H1 (cell line): ENCODE measurements around the gene ANO6. TPM values are rescaled to one million over a fixed set of nuclear protein-coding genes. Genes with fewer than 3 reads are reported as not detected.

Experiments
- CTCF ChIA-PET: fragments of 300-600 bp; sonication (Branson Sonifier 250); formaldehyde crosslinking; loops from one replicate; lab custom pipeline; 2021; ENCODE audit not compliant: partially characterized antibody; lab: Charles Lee
- POLR2A ChIA-PET: fragments of 300-600 bp; sonication (Branson Sonifier 250); formaldehyde crosslinking; loops from one replicate; lab custom pipeline; 2021; ENCODE audit warnings: inconsistent platforms; ENCODE audit not compliant: partially characterized antibody; lab: Charles Lee
- DNase-seq, 2 experiments: peaks; one replicate each; pipeline versions ENCODE4 v3.0.0 to v3.0.0-alpha.2; 2010 to 2022; ENCODE audit warnings: low spot score in 2 of 2, low read depth in 1 of 2, mixed read lengths in 1 of 2
- FAIRE-seq: peaks from 2 replicates; lab custom pipeline; 2011; peaks lifted over from hg19 to GRCh38; lab: Jason Lieb, UNC
- H2AFZ ChIP-seq: 2 replicates; pipeline ENCODE4 v1.8.1; 2012; ENCODE audit warnings: low read length, inconsistent platforms
- H2AK5ac ChIP-seq: 2 replicates; pipeline ENCODE4 v1.6.1; 2013; ENCODE audit warnings: low read depth, low read length
- H2BK120ac ChIP-seq: replicated peaks from 2 replicates; pipeline ENCODE3; 2013; ENCODE audit warnings: low read depth, low read length, inconsistent platforms
- H2BK12ac ChIP-seq: 2 replicates; pipeline ENCODE4 v1.6.1; 2013; ENCODE audit warnings: low read depth, low read length
- H2BK15ac ChIP-seq: 2 replicates; pipeline ENCODE4 v1.6.1; 2013; ENCODE audit warnings: low read length
- H2BK20ac ChIP-seq: 2 replicates; pipeline ENCODE4 v1.6.1; 2013; ENCODE audit warnings: low read length
- H2BK5ac ChIP-seq: 2 replicates; pipeline ENCODE4 v1.6.1; 2013; ENCODE audit warnings: low read depth, low read length
- H3K14ac ChIP-seq: 2 replicates; pipeline ENCODE4 v1.6.1; 2013; ENCODE audit warnings: inconsistent platforms; ENCODE audit not compliant: insufficient read length
- H3K18ac ChIP-seq: 2 replicates; pipeline ENCODE4 v1.6.1; 2013; ENCODE audit warnings: low read length; ENCODE audit errors: extremely low read depth
- H3K23ac ChIP-seq: 2 replicates; pipeline ENCODE4 v1.6.1; 2013; ENCODE audit warnings: inconsistent platforms; ENCODE audit not compliant: insufficient read length
- H3K23me2 ChIP-seq: 2 replicates; pipeline ENCODE4 v1.6.1; 2013; ENCODE audit warnings: low read depth, low read length
- H3K27ac ChIP-seq: 2 replicates; pipeline ENCODE4 v1.6.1; 2011; ENCODE audit warnings: low read depth, low read length, inconsistent platforms
- H3K27me3 ChIP-seq, 4 experiments: replicated peaks in 1 of 4; 1 replicate in 1 of 4; 2 replicates in 3 of 4; pipeline versions ENCODE4 v1.6.1 to v1.8.1; 2011 to 2013; ENCODE audit warnings: low read length in 3 of 4, mild to moderate bottlenecking in 3 of 4, inconsistent platforms in 2 of 4, mixed read lengths in 2 of 4, moderate library complexity in 1 of 4; ENCODE audit not compliant: control insufficient read depth in 3 of 4, insufficient read depth in 3 of 4; ENCODE audit errors: extremely low read depth in 1 of 4
- H3K36me3 ChIP-seq, 4 experiments: 2 replicates each; pipeline versions ENCODE4 v1.6.1 to v1.8.1; 2011 to 2013; ENCODE audit warnings: mild to moderate bottlenecking in 4 of 4, low read length in 3 of 4, moderate library complexity in 2 of 4, control low read depth in 1 of 4, inconsistent platforms in 1 of 4; ENCODE audit not compliant: insufficient read depth in 4 of 4, control insufficient read depth in 2 of 4
- H3K4ac ChIP-seq: replicated peaks from 2 replicates; pipeline ENCODE3; 2013; ENCODE audit warnings: low read length, low read depth, mixed read lengths, inconsistent platforms; ENCODE audit not compliant: insufficient read length
- H3K4me1 ChIP-seq, 4 experiments: replicated peaks in 1 of 4; 1 replicate in 1 of 4; 2 replicates in 3 of 4; pipeline versions ENCODE4 v1.6.1 to v1.8.1; 2011 to 2013; ENCODE audit warnings: low read length in 3 of 4, inconsistent platforms in 2 of 4, mixed read lengths in 1 of 4; ENCODE audit not compliant: insufficient read depth in 4 of 4, control insufficient read depth in 3 of 4
- H3K4me2 ChIP-seq, 2 experiments: 2 replicates each; pipeline versions ENCODE4 v1.6.1 to v1.8.1; 2011 to 2013; ENCODE audit warnings: low read depth in 2 of 2, low read length in 2 of 2, control low read depth in 1 of 2, inconsistent platforms in 1 of 2, mild to moderate bottlenecking in 1 of 2; ENCODE audit not compliant: insufficient read depth in 1 of 2
- H3K4me3 ChIP-seq, 4 experiments: fragments of 200-600, 300-600 bp in 1 of 4; sonication (generic), shearing (Covaris generic), sonication (Bioruptor Twin) in 1 of 4; 2 replicates each; pipeline versions ENCODE4 v1.5.1 to v1.8.1; 2011 to 2016; ENCODE audit warnings: low read length in 4 of 4, low read depth in 3 of 4, control low read depth in 2 of 4, inconsistent platforms in 2 of 4, mild to moderate bottlenecking in 2 of 4, mixed read lengths in 1 of 4, moderate library complexity in 1 of 4; ENCODE audit not compliant: insufficient read depth in 2 of 4; ENCODE audit errors: extremely low read depth in 1 of 4
- H3K56ac ChIP-seq: replicated peaks from 2 replicates; pipeline ENCODE3; 2013; ENCODE audit warnings: low read depth, mild to moderate bottlenecking, mixed read lengths, low read length, inconsistent platforms; ENCODE audit not compliant: insufficient read length
- H3K79me1 ChIP-seq: 2 replicates; pipeline ENCODE4 v1.6.1; 2013; ENCODE audit warnings: low read depth, low read length, control low read depth
- H3K79me2 ChIP-seq, 2 experiments: 2 replicates each; pipeline versions ENCODE4 v1.6.1 to v1.8.1; 2012 to 2013; ENCODE audit warnings: low read length in 2 of 2, mild to moderate bottlenecking in 2 of 2, inconsistent platforms in 1 of 2; ENCODE audit not compliant: insufficient read depth in 2 of 2, control insufficient read depth in 1 of 2
- H3K9ac ChIP-seq, 4 experiments: replicated peaks in 1 of 4; 1 replicate in 1 of 4; 2 replicates in 3 of 4; pipeline versions ENCODE4 v1.6.1 to v1.8.1; 2011 to 2013; ENCODE audit warnings: low read depth in 3 of 4, low read length in 3 of 4, control low read depth in 2 of 4, mild to moderate bottlenecking in 2 of 4, moderate library complexity in 2 of 4, inconsistent platforms in 1 of 4; ENCODE audit errors: extremely low read depth in 1 of 4
- H3K9me3 ChIP-seq, 2 experiments: 2 replicates each; pipeline versions ENCODE4 v1.6.1 to v1.8.1; 2012 to 2013; ENCODE audit warnings: mild to moderate bottlenecking in 2 of 2, moderate library complexity in 2 of 2, control low read depth in 1 of 2, inconsistent platforms in 1 of 2, low read depth in 1 of 2, low read length in 1 of 2, mixed read lengths in 1 of 2; ENCODE audit not compliant: insufficient read depth in 2 of 2
- H4K20me1 ChIP-seq, 2 experiments: replicated peaks in 1 of 2; 2 replicates each; pipeline versions ENCODE3 to v1.8.1; 2011 to 2013; ENCODE audit warnings: inconsistent platforms in 2 of 2, low read length in 2 of 2, mild to moderate bottlenecking in 1 of 2; ENCODE audit not compliant: insufficient read depth in 2 of 2, control insufficient read depth in 1 of 2
- H4K5ac ChIP-seq: 2 replicates; pipeline ENCODE4 v1.6.1; 2013; ENCODE audit warnings: low read length, low read depth, mixed read lengths, inconsistent platforms; ENCODE audit not compliant: insufficient read length
- H4K8ac ChIP-seq: 2 replicates; pipeline ENCODE4 v1.8.0; 2013; ENCODE audit warnings: mild to moderate bottlenecking, moderate library complexity, low read length, inconsistent platforms; ENCODE audit not compliant: insufficient read depth; ENCODE audit errors: extremely low read depth
- H4K91ac ChIP-seq: replicated peaks from 2 replicates; pipeline ENCODE3; 2013; ENCODE audit warnings: low read length, mixed read lengths, inconsistent platforms; ENCODE audit not compliant: insufficient read length
- CTCF ChIP-seq, 3 experiments: IDR thresholded peaks; 1 replicate in 2 of 3; 2 replicates in 1 of 3; pipeline versions ENCODE4 v1.5.1 to v1.6.1; 2011; ENCODE audit warnings: low read length in 3 of 3, mild to moderate bottlenecking in 3 of 3, inconsistent platforms in 2 of 3, low read depth in 1 of 3, moderate library complexity in 1 of 3; ENCODE audit not compliant: insufficient read depth in 1 of 3; ENCODE audit errors: control extremely low read depth in 1 of 3
- POLR2AphosphoS5 ChIP-seq: IDR thresholded peaks from 2 replicates; pipeline ENCODE4 v1.6.1; 2011; ENCODE audit warnings: low read depth, low read length
- SIX5 ChIP-seq: IDR thresholded peaks from 2 replicates; pipeline ENCODE4 v1.6.1; 2011; ENCODE audit warnings: mild to moderate bottlenecking, low read depth, low read length
- whole genome bisulfite sequencing, 2 experiments: shearing (Covaris generic) in 1 of 2; methylation state at CpG; one replicate each; pipeline versions ENCODE4 v1.1.6 to v1.1.7; 2013 to 2015; ENCODE audit warnings: low lambda C conversion rate in 2 of 2, mixed read lengths in 2 of 2, inconsistent platforms in 1 of 2, low coverage in 1 of 2, missing lambda C conversion rate in 1 of 2; ENCODE audit not compliant: insufficient replicate concordance in 2 of 2, insufficient coverage in 1 of 2, insufficient read length in 1 of 2; ENCODE audit errors: extremely low coverage in 1 of 2, missing lambda C conversion rate in 1 of 2; 5-methylcytosine and 5-hydroxymethylcytosine counted together
- polyA plus RNA-seq, 7 experiments: library from polyadenylated mRNA; depleted of rRNA in 3 of 7; stranded (reverse) in 5 of 7; unstranded in 2 of 7; fragments of >200 nt in 5 of 7; fragments of 200-250 nt in 2 of 7; gene quantifications; 1 replicate in 5 of 7; 2 replicates in 1 of 7; 4 replicates in 1 of 7; pipeline versions ENCODE4 v1.2.1 to v1.2.3, GENCODE V29; 2011 to 2013; ENCODE audit warnings: missing spikeins in 2 of 7, mixed read lengths in 2 of 7
- total RNA-seq: library from RNA; stranded (reverse); fragmentation: NEBNext Ultra II Directional; extraction: Animal tissue kit (Norgen Biotek cat#: 25700); gene quantifications from 2 replicates; pipeline ENCODE4 v1.2.1, GENCODE V29; 2021

ANO6 gene
- total and polyA plus RNA-seq, 2 of the 8 experiments (the other 6 are each of a cell fraction or from before 2014, with no cell fraction given), result 15.1 to 39.7 TPM

GRCh38 chr12:45425426-45425825 lies 209.5 kb downstream of the ANO6 start:
- no peak for DNase-seq
- H3K4ac ChIP-seq, result no peak overlapping the region
- no peaks in the 10 kb centered on the region for H3K27me3 ChIP-seq
- no peak overlapping the region for H3K9ac ChIP-seq
- H4K5ac ChIP-seq, result no peak overlapping the region
- H4K8ac ChIP-seq, result no peak overlapping the region
- H3K9me3 ChIP-seq, result no peaks in the 10 kb centered on the region
- H3K79me2 ChIP-seq, result no peaks in the 10 kb centered on the region
- no peak overlapping the region for H2AK5ac ChIP-seq
- H2BK12ac ChIP-seq, result no peak overlapping the region
- no peak overlapping the region for H3K14ac ChIP-seq
- no peak overlapping the region for H3K18ac ChIP-seq
- no peak overlapping the region for H3K27ac ChIP-seq
- no peak overlapping the region for H3K23ac ChIP-seq
- H2BK15ac ChIP-seq, result no peak overlapping the region
- no peak overlapping the region for H4K91ac ChIP-seq
- ChIA-PET CTCF (interaction anchor here (1.1 to 1.3 kb wide), 2 partner anchors 27 to 210 kb away, joined by 3 read pairs; partner anchors contain the start of gene ANO6), POLR2A (no interaction called here)
- no peak overlapping the region for H3K4me3 ChIP-seq
- no peak overlapping the region for H3K56ac ChIP-seq
- peak overlapping the region; percentile 4 to 34; a peak in 1 of 4 replicates for H3K4me2 ChIP-seq
- H3K79me1 ChIP-seq, result no peaks in the 10 kb centered on the region
- H2AFZ ChIP-seq, result no peak overlapping the region
- H3K4me1 ChIP-seq, result peaks cover 0 to 4% (median 1%) of the 10 kb centered on the region in 4 experiments; a peak in 3 of 7 replicates
- WGBS, 2 experiments, result 83% methylated on average over 4 of the region's 4 CpGs; no CpG with 5 or more reads in 1 of the 2 experiments
- H2BK20ac ChIP-seq, result no peak overlapping the region
- H4K20me1 ChIP-seq, result no peaks in the 10 kb centered on the region
- H2BK120ac ChIP-seq, result no peak overlapping the region
- no peak overlapping the region for H2BK5ac ChIP-seq
- peaks cover 0 to 21% (median 5%) of the 10 kb centered on the region in 4 experiments; a peak in 5 of 8 replicates for H3K36me3 ChIP-seq
- no peak for TF ChIP-seq CTCF (IDR thresholded peaks at IDR 0.05; ENCODE audit: control extremely low read depth in 1 of 3, insufficient read depth in 1 of 3, low read depth in 1 of 3, low read length in 3 of 3)
- TF ChIP-seq SIX5, result no peak
- no peak for TF ChIP-seq POLR2AphosphoS5
- FAIRE-seq, result no peak
- H3K23me2 ChIP-seq, result no peaks in the 10 kb centered on the region
